ENCODE data around the gene CCDC14. TPM values are rescaled to one million over a fixed set of nuclear protein-coding genes. Genes with fewer than 3 reads are reported as not detected.

Gene CCDC14
- total RNA-seq, 2 donors from 2014 or later = 23.1 to 38.2 TPM

DNA sequence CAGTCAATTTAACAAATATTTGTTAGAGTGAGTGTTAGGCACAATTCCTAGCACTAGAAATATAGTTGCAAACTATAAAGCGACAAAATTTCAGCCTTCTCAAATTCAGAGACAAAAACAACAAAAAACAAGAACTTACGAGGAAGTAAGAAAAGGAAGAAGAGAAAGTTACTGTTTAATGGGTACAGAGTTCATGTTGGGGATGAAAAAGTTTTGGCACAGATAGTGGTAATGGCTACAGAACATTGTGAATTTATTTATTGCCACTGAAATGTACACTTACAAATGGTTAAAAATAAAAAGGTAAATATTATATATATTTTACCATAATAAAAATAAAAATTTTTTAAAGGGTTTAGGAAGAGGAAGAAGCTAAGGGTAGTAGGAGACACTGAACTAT is 21.3 kb downstream of the CCDC14 start:
- intact Hi-C loops (cut with DNase I) = no loop called here
- TF ChIP-seq, protein P1, sequence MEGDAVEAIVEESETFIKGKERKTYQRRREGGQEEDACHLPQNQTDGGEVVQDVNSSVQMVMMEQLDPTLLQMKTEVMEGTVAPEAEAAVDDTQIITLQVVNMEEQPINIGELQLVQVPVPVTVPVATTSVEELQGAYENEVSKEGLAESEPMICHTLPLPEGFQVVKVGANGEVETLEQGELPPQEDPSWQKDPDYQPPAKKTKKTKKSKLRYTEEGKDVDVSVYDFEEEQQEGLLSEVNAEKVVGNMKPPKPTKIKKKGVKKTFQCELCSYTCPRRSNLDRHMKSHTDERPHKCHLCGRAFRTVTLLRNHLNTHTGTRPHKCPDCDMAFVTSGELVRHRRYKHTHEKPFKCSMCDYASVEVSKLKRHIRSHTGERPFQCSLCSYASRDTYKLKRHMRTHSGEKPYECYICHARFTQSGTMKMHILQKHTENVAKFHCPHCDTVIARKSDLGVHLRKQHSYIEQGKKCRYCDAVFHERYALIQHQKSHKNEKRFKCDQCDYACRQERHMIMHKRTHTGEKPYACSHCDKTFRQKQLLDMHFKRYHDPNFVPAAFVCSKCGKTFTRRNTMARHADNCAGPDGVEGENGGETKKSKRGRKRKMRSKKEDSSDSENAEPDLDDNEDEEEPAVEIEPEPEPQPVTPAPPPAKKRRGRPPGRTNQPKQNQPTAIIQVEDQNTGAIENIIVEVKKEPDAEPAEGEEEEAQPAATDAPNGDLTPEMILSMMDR (IDR thresholded peaks at IDR 0.05) = no peak
- no peak for TF ChIP-seq POLR2A (IDR thresholded peaks at IDR 0.05)
- H3K36me3 ChIP-seq (replicated peaks in 1 of 2; ENCODE audit: insufficient read depth in 1 of 2, low read depth in 2 of 2) = no peaks in the 10 kb centered on the region
- DNase-seq = no peak
- ATAC-seq = no peak
- no peaks in the 10 kb centered on the region for H3K27me3 ChIP-seq
- H3K27ac ChIP-seq = no peak overlapping the region
- H3K9me3 ChIP-seq = no peaks in the 10 kb centered on the region
- WGBS, 2 donors = 89 to 95% methylated on average over 2 of the region's 2 CpGs
- H3K4me1 ChIP-seq = no peaks in the 10 kb centered on the region
- H3K4me3 ChIP-seq = no peak overlapping the region

GRCh38 chr3:123936400-123936799 is 24.6 kb downstream of the CCDC14 start:
- no peaks in the 10 kb centered on the region for H3K27me3 ChIP-seq
- DNase-seq (no peak), ATAC-seq (no peak)
- H3K9me3 ChIP-seq = no peaks in the 10 kb centered on the region
- no peaks in the 10 kb centered on the region for H3K36me3 ChIP-seq (replicated peaks in 1 of 2; ENCODE audit: insufficient read depth in 1 of 2, low read depth in 2 of 2)
- no peaks in the 10 kb centered on the region for H3K4me1 ChIP-seq
- TF ChIP-seq POLR2A (IDR thresholded peaks at IDR 0.05) = no peak
- TF ChIP-seq, protein P1 (IDR thresholded peaks at IDR 0.05) = no peak
- intact Hi-C loops (cut with DNase I) = no loop called here
- WGBS, 2 donors = 62 to 87% methylated on average over 2 of the region's 2 CpGs
- no peak overlapping the region for H3K27ac ChIP-seq
- no peak overlapping the region for H3K4me3 ChIP-seq

- Histone ChIP-seq H3K27me3 (no peaks in the 10 kb centered on the region), H3K4me1 (no peaks in the 10 kb centered on the region), H3K9me3 (no peaks in the 10 kb centered on the region), H3K36me3 (replicated peaks in 1 of 2; ENCODE audit: insufficient read depth in 1 of 2, low read depth in 2 of 2) (no peaks in the 10 kb centered on the region), H3K27ac (no peak overlapping the region), H3K4me3 (no peak overlapping the region)
- ATAC-seq (no peak), DNase-seq (no peak)
- TF ChIP-seq POLR2A (IDR thresholded peaks at IDR 0.05) = no peak
- TF ChIP-seq, protein P1 (IDR thresholded peaks at IDR 0.05) = no peak
- intact Hi-C loops (cut with DNase I) = no loop called here
Measured at GRCh38 chr3:123935830-123936229, 25.2 kb downstream of the CCDC14 start.

DNA sequence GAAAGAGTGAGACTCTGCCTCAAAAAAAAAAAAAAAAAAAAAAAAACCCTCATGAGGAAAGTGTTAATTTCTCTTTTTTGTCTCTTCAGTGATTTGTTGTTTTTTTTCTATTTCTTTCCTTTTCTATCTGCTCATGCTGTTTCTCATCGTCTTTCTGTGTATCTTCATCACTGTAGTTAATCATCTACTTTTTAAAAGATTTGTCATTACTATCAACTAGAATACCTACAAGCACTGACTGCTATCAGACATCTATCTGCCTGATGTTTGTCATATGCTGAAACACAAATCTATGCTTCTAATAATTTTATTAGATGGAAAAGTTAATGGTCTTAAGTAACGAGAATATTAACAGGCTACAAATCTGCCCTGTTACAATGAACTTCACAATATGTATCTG is 26.8 kb downstream of the CCDC14 start:
- no peak for ATAC-seq
- H3K36me3 ChIP-seq (replicated peaks in 1 of 2; ENCODE audit: insufficient read depth in 1 of 2, low read depth in 2 of 2) = no peaks in the 10 kb centered on the region
- intact Hi-C loops (cut with DNase I) = no loop called here
- no peaks in the 10 kb centered on the region for H3K27me3 ChIP-seq
- DNase-seq = no peak
- H3K9me3 ChIP-seq = no peaks in the 10 kb centered on the region
- H3K4me1 ChIP-seq = no peaks in the 10 kb centered on the region
- H3K4me3 ChIP-seq = no peak overlapping the region
- 53 to 59% methylated on average over 2 of the region's 2 CpGs for WGBS, 2 donors
- TF ChIP-seq, protein P1 (IDR thresholded peaks at IDR 0.05) = no peak
- no peak for TF ChIP-seq POLR2A (IDR thresholded peaks at IDR 0.05)
- H3K27ac ChIP-seq = no peak overlapping the region

DNA sequence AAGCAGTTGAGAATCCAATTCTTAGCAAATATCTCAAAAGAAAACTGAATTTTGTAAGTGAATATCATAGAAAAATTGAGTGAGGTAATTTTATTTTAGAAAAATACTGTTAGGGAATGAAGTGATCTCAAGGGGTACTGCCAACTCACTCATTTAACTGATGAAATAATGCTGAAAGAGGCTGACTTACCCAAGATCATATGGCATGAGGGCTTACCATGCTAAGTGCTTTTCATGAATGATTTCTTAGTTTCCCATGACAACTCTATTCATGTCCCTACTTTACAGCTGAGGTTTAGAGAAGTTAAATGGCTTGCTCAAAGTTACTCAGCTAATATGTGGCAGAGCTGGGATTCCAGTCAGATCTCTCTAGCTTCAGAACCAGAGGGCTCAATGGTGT is 30.6 kb downstream of the CCDC14 start:
- ATAC-seq = no peak
- H3K27ac ChIP-seq = no peak overlapping the region
- H3K27me3 ChIP-seq = no peaks in the 10 kb centered on the region
- DNase-seq = no peak
- no peaks in the 10 kb centered on the region for H3K4me1 ChIP-seq
- H3K9me3 ChIP-seq = no peaks in the 10 kb centered on the region
- H3K4me3 ChIP-seq = no peak overlapping the region
- TF ChIP-seq, protein P1 (IDR thresholded peaks at IDR 0.05) = no peak
- TF ChIP-seq POLR2A (IDR thresholded peaks at IDR 0.05) = no peak
- peaks cover 0 to 1% of the 10 kb centered on the region in 2 donors for H3K36me3 ChIP-seq (replicated peaks in 1 of 2; ENCODE audit: insufficient read depth in 1 of 2, low read depth in 2 of 2)
- intact Hi-C loops (cut with DNase I) = no loop called here
